Activated T-cell treated with anti-CD3 and anti-CD28 coated beads for 4 hours (primary cell): ENCODE measurements around the gene PODXL.
"Not testable (repeated sequence)": the region's sequence is repeated elsewhere in the genome, so short reads cannot be mapped to it uniquely, and the experiment has no call there.

Experiments
- DNase-seq: peaks from one replicate; pipeline ENCODE4 v3.0.0-alpha.2; 2020

The PODXL gene

DNA sequence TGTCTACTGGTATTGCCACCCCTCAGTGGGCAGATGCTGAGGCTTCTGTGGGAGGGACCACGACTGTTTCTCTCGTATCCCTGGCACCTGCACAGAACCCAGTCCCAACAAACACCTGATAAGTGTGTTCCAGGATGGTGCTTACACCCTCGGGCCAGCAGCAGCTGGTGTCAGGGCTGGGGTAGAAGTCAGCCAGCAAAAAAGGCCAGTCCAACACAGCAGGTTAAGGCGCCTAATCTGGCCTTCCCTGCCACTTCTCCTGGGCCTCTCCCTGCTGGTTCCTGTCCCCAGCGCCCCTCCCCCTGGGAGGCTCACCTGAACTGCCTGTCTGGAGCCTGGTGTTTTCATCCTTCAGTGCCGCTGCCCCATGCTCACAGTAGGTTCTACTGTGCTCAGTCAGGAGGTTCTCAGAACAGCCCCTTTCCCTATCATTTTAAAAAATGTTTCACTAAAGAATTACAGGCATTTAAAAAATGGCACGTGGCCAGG, 20.0 kb downstream of the PODXL start:
- DNase-seq: no peak

DNA sequence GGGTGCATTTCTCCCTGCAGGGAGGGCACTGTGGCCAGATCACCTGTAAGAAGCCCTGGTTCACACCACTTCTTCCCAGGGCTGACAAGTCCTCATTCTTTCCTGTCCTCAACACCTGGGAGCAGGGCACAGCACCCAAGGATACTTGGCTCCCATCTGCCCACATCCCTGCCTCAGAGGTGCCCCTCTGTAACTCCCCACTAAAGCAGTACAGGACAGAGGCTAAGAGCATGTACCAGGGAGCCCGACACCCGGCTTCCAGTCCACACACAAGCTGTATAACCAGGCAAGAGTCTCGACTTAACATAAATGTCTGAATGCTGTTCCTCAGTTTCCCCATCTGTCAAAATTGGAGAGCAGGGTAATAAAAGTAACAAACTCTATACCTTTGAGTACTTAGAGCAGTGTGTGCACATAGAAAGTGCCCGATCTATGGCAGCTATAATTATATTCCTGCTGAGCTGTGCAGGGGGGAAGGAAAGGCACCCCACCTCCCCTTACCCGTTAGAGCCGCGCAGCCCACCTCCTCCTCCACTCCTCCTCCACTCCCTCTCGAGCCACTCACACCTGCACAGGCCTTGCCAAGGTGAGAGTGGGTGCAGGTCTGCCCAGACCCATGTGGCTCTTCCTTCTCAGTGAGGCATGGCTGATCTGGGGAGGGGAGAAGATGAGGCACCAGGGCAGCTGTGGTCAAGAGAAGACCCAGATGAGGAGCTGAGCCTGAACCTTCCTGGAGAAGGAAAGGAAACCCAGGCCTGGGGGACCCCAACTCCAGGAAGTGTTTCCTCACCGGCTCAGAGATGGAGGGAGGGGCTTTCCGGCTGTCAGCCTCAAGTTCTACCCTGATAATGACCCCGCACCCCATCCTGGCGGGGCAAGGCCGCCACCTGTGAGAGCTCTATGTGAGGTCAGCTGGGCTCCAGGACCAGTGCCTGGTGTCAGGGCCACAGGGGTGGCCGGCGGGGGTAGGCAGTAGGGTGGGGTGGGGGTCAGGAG, 22.6 kb downstream of the PODXL start:
- DNase-seq: no peak

DNA sequence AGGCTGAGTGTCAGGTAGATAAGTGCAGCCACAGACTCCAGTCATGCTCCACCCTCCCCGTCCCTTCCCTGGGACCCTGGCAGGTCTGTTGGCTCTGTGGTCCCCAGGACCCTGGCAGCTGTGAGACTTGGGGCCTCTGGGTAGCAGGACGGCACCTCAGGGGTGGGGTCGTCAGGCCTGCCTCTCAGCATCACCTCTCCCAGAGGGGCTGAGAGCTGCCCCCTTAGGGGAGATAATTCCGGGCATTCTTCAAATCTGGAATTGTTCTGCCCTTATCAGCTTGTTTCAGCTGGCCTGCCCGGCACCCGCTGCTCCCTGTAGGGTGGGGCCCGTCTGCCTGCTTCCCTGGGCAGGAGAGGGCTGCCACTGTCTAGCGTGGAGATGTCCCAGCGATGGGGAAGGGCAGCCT, 23.3 kb downstream of the PODXL start:
- DNase-seq: no peak

DNA sequence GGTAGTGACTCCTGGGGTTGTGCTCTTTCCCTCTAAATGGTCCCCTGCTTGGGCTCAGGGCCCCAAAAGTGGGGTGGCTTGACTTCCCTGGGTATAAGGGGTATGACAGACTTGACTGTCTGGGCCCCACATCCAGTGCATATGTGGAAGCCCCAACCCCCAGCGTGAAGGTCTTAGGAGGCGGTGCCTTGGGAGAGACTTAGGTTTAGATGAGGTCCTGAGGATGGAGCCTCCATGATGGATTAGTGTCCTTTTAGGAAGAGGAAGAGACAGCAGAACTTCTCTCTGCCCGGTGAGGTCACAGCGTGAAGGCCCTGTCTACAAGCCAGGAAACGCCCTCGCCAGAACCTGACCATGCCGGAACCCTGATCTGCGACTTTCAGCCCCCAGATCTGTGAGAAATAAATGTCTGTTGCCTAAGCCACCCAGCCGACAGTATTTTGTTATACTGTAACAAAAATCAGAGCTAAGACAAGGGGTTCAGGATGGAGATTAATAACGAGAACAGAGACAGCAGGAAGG, 23.8 kb downstream of the PODXL start:
- DNase-seq: no peak

DNA sequence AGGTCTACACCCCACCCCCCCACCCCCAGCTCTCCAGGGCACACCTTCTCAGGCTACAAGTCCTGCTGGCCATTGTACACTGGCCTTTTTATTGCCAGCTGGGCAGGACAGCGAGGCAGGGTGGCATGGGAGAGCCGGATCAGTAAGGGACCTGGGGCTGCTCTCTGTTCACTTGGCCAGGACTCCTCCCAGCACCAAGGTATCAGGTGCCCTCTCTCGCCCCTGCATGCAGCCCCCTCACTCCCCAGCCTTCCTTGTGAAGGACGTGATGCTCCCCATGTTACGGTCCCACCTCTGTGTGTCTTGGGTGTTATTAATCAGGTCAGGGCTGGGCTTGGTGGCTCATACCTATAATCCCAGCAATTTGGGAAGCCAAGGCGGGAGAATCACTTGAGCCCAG, 26.3 kb downstream of the PODXL start:
- no peak for DNase-seq

DNA sequence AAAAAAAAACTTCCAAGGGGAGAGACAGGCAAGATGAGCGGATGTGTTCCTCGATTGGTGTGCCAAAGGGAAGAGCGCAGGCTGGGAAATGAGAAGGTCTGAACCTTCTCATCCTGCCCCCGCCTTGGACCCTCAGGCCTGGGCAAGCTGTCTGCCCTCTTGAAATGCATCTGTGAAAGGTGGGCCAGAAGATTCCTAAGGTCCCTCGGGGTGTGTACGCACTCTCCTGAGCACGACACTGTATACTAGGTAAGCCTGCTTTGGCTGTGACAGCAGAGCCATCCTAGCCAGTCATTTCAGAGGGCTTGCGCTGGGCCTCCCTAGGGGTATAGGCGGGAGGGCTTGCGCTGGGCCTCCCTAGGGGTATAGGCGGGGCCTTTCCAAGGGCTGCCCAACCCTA, 26.8 kb downstream of the PODXL start:
- DNase-seq: no peak

DNA sequence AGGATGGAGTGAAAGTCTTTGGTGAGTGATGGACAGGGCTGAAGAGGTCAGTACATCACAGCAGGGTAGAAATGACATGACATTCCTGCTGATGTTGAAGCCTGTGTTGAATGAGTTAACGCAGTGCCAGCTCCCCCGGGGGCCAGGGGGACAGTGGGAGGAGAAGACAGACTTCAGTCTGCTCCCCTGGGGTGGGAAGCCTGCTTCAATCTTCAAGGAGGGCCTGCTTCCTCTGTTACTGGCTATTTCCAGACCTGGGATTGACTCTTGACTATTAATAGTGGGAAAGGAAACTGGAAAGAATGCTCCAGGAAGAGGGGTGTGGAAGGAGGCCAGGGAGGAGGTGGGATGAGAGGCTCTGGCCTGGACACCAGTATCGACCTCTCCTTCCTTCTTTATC, 27.2 kb downstream of the PODXL start:
- DNase-seq: no peak

DNA sequence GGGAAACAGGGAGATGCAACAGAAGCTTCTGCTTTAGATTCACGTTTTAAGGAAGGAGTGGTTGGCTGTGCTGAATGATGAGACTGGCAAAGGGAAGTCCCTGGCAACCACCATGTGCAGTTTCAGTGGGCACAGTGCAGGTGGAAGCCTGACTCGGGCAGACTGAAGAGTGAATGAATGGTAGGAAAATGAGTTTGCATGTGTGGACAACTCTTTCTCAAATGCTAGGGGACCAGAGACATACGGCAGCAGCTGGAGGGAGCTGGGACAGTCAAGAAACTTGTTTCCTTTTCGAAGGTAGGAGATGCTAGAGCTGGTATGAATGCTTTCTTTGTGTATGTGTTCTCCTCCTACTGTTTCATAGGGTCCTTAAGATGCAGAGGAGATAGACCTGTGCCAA, 29.0 kb downstream of the PODXL start:
- no peak for DNase-seq

DNA sequence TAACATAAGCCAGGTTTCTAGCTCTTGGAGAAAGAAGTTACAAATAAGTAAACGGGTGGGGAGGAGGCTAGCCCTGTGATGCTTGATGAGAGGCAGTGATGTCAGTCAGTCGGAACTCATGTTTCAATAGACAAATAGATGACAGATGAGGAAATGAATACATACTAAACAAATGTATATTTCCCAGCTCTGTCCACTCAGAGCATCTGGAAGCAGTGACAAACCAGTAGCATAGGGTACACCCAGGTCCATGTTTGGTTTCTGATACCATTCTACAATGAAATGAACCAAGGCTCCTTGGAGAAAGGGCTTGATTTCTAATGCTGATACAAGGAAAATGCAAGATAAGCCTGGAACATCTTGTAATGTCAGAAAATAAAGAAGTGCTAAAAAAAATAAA, 30.6 kb downstream of the PODXL start:
- DNase-seq: no peak

DNA sequence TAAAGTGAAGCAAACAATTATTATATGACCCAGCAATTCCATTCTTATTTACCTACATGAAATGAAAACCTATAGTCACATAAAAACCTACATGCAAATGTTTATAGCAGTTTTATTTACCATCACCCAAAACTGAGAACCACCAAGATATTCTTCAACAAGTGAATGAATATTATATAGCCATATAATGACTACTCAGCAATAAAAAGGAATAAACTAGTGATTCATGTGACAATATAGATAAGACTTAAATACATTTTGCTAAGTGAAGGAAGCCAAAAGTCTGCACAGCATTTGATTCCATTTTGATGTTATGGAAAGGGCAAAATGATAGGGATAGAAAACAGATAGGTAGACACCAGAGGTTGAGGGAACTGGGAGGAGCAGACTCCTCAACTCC, 31.7 kb downstream of the PODXL start:
- DNase-seq: no peak

DNA sequence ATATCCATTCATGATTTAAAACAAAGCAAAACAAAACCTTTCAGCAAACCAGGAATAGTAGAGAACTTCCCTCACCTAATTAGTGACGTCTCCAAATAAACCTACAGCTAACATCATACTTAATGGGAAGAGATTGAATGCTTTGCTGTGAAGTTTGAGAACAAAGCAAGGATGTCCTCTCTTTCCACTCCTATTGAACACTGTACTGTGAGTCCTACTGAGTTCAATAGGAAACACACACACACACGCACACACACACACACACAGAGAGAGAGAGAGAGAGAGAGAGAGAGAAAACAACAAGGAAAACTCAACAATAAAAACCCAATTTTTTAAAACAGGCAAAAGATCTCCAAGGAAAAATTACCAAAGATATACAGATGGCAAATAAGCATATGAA, 32.3 kb downstream of the PODXL start:
- no peak for DNase-seq

DNA sequence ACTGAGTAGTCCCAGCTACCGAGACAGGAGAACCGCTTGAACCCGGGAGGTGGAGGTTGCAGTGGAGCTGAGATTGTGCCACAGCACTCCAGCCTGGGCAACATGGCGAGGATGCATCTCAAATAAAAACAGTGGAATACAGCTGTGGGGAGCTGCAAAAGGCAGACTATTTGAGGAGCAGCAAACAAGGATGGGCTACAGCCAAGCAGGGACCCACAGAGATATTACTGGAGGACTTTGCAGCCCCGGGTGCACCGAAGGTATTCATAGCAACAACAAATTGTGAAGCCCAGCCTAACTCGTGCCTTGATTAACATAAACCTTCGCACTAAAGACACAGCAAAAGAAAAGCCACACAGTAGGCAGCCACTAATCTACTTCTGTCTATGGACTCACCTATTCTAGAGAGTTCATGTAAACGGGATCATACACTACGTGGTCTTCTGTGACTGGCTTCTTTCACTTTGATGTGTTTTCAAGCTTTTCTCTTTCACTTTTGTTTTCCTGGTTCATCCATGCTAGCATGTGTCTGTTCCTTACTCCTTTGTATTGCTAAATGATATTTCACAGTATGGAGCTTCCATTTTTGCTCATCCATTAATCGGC, 34.0 kb downstream of the PODXL start:
- no peak for DNase-seq

DNA sequence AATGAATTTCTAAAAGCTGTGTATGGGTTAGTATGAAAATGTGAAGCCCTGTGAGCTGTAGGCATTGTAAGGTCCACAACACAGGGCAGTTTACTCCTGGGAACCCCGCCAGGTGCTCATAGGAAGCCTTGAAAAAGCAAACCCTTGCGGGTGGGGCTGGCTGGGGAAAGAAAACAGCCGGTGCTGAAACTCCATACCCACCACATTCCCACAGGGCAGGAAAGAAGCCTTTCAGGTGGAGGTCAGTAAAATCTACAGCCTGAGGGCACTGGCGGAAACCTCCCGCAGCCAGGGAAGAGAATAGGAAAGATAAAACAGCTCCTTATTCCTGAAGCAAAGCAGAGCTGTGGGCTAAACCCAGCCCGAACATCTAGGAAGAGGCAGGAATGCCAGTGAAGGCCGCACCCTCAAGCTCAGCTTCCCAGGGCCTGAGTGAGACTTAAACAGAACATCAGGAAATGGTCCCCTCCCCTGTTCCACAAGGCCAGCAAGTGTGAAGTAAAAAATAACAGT, 34.7 kb downstream of the PODXL start:
- no peak for DNase-seq

DNA sequence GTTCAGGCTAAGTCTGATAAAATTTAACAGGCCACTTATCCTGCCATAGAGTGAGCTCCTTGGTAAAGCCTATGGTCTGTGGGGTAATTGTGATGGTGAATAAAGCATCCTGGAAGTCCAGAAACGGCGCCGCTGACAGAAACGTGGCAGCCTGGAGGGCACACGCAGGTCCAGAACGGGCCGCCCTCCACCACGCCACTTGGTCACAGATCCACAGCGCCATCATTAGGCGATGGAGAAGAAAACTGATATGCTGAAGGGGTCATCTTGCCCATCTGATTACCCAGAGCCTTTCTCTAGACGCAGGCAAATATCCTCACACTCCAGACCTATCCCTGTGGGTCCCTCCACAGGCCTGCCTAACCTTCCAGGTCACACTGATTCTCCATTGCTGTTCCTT, 37.8 kb downstream of the PODXL start:
- no peak for DNase-seq

DNA sequence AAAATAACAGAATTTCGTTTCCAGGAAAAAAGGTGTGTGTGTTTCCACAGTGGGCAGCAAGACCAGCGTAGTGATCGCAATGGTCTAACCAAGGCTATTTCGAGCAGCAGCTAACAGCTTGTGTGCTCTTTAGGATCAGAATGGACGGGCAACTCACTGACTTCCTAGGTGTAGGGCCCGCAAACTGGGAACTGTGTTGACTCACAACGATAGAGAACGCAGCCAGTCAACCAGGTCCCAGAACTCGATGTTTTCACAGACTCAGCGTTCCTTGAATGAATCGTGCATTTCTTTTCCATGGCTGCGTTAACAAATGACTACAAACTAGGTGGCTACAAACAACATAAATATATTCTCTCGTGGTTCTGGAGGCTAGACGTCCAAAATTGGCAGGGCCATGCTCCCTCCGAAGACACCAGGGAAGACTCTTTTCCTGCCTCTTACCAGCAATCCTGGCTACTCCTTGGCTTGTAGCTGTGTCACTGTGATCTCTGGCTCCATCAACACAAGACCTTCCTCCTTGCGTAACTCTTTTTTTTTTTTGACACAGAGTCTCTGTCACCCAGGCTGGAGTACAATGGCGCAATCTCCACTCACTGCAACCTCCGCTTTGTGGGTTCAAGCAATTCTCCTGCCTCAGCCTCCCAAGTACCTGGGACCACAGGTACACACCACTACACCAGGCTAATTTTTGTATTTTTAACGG, 39.1 kb downstream of the PODXL start:
- no peak for DNase-seq

DNA sequence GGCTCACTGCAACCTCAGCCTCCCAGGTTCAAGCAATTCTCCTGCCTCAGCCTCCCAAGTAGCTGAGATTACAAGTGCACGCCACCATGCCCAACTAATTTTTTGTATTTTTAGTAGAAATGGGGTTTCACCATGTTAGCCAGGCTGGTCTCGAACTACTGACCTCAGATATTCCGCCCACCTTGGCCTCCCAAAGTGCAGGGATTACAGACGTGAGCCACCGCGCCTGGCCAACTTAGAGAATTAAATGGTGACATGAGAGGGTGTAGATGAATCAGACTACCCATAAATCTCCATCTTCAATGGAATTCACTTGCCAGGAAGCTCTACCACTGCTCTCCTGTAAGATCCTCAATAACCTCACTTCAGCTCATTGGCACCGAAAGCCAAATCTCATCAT, 41.0 kb downstream of the PODXL start:
- DNase-seq: not testable (repeated sequence)

DNA sequence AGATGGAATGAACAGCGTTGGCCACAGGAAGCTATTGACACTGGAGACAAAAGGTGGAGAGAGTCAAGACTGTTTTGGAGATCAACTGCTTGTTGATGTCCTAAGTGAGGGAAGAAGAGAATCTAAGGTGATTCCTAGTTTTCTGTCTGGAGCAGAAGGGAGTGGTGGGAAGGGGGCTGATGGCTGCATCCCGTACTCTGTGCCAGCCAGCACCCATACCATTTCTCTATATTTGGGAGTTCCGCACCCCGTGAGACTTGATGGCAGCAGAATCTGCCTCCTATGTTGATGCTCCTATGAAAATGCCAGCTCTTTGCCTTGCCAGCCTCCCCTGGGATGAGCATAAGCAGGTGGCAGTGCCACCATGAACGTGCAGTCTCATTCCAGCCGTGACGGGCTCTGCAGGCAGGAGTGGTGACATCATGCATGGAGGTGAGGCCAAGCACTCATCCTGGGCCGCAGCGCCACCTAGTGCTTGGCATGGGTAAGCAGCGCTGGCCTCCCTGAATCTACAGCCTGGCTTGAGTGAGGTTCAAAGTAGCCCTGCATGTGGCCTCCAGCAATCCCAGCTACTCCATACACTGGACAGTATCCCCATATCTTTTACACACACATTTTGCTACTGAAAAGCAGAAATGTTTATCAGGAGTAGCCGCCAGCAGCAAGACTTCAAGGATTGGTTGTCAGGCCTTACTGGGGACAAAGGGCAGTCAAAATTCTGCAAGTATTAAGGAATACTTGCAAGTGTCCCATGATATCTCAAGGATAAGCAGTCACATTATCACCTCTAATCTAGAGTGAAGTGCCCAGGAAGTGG, 43.0 kb downstream of the PODXL start:
- DNase-seq: peak; percentile 71

DNA sequence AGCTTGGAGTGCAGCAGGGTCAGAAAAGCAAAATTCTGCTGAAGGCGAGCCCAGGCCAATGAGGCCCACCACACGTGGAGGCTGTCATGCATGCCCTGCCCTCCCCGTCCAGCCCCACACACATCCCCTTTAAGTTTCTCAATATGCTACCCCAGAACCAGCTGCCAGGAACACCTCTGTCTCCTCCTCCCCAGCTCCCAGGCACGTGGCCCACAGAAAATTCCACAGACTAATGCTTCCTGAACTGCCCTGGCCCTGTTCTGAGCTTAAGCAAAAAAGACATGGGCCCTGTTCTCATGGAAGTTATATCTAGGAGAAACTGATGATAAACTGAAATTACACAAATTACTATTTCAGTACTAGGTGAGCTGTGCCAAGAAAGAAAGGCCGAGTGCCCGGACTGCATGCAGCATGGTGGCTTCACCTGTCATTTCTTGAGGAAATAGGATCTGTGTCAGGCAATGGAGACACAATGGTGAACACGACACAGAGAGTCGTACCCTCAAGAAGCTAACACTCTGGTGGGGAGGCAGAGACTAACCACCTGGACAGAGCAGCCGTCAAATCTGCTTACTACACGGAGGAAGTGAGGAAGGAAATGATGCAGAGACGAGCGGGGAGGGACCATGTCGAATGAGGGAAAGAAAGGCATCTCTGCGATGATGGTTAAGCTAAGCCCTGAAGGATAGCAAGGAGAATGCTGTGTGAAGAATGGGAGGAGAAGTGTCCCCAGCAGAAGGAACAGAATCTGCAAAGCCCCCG, 44.5 kb downstream of the PODXL start:
- DNase-seq: no peak

DNA sequence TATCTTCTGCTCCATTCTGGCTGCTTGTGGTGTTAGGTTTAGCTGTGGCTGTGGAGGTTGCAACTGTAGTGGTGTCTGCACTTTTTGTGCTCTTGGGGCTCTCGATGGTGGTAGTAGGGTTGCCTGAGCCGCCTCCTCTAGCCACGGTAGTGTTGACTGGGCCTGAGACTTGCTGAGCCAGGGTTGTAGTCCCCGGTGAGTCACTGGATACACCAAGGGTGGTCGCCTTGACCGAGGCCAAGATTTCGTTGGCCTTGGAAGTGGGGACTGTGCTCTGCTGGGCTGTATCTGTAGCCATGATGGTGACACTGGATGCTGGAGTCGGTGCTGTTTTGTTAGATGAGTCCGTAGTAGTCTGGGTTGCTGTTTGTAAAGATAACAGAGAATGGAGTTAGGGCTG, 45.4 kb downstream of the PODXL start:
- no peak for DNase-seq

DNA sequence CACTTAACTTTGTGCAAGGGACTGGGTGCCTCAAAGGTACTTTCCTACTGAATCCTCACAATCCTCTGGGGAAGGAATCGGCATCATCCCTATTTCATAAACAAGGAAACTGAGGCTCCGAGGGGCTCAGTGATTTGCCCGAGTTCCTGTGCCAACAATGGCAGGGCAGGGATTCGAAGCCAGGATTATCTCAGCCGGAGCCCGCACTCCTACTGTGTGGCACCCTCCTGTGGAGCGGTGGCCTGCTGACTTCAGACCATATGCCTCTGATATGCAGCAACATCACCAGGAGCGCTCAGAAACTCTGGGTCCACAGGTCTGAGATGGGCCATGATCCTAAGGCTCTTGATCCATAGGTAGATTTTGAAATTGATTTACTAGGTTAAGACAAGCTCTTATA, 46.6 kb downstream of the PODXL start:
- no peak for DNase-seq

DNA sequence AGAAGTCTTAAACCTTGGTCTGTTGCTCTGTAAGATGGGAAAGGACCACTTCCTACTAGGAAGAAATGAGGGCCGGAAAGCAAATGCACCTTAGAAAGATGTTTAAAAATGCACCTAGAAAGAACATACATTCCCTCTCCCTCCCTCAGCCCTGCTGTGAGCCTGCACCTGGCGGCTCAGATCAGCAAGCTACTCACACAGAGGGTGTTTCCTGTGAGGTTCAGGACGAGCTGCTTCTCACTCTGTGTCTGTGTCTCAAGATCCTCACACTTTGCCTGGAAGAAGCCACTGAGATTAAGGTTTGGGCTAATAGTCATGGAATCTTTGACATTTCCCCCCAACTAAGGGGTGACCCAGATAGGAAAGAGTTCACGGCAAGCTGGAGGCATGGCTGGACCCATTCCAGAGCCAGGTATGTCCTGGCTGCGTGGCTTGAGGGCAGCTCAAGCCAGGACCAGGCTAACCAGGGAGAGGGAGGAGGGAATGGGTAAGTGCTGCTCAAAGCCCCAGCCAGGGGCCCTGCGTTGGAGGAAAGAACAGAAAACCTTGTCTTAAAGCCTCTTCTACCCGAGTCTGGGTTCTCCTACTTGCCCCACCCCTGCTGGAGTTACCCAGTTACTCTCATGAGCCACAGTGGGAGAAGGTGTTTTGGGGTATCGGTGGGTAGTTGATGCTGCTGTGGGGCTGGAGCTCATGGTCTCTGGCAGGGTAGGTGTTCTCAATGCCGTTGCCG, 47.5 kb downstream of the PODXL start:
- no peak for DNase-seq
